ENCODE results near the gene FOXD1. TPM values are rescaled to one million over a fixed set of nuclear protein-coding genes. Genes with fewer than 3 reads are reported as not detected.

The FOXD1 gene
- total RNA-seq, 4 donors from 2014 or later, result 1.7 to 22.7 (median 4.5) TPM

GRCh38 chr5:73405691-73406090, 42.9 kb downstream of the FOXD1 start:
- no peak for TF ChIP-seq POLR2A (IDR thresholded peaks at IDR 0.05)
- TF ChIP-seq CTCF (IDR thresholded peaks at IDR 0.05), result no peak
- DNase-seq, result no peak
- no peaks in the 10 kb centered on the region for H3K27me3 ChIP-seq
- H3K9me3 ChIP-seq, result no peaks in the 10 kb centered on the region
- H3K27ac ChIP-seq, result no peak overlapping the region
- no peak overlapping the region for H3K4me3 ChIP-seq
- no peaks in the 10 kb centered on the region for H3K36me3 ChIP-seq
- H3K4me1 ChIP-seq, result no peaks in the 10 kb centered on the region

- H3K27ac ChIP-seq, result no peak overlapping the region
- no peaks in the 10 kb centered on the region for H3K4me1 ChIP-seq
- H3K9me3 ChIP-seq, result no peaks in the 10 kb centered on the region
- DNase-seq, result no peak
- H3K36me3 ChIP-seq, result no peaks in the 10 kb centered on the region
- no peaks in the 10 kb centered on the region for H3K27me3 ChIP-seq
- no peak for TF ChIP-seq CTCF (IDR thresholded peaks at IDR 0.05)
- TF ChIP-seq POLR2A (IDR thresholded peaks at IDR 0.05), result no peak
- no peak overlapping the region for H3K4me3 ChIP-seq
These were observed 48.8 kb downstream of the FOXD1 start for GRCh38 chr5:73399775-73400174.

Other genes with a start within 250 kb of the FOXD1 start
- 100 to 1,000 TPM; 274 to 353 (median 301) TPM for gene BTF3, start 49.7 kb upstream of the FOXD1 start, total RNA-seq
- 10 to 100 TPM; 25.7 to 57.8 (median 27.6) TPM for gene ANKRA2, start 116.9 kb upstream of the FOXD1 start, total RNA-seq
- 10 to 100 TPM; 10.3 to 21.7 (median 18.9) TPM for gene UTP15, start 117.0 kb upstream of the FOXD1 start, total RNA-seq
- gene ARHGEF28, start 177.4 kb upstream of the FOXD1 start, total RNA-seq, result 10 to 100 TPM; 13.3 to 19.0 (median 16.9) TPM